K562 (cell line): Measurements from ENCODE around the gene HCRT. TPM values are rescaled to one million over a fixed set of nuclear protein-coding genes. Genes with fewer than 3 reads are reported as not detected.

Experiments used
- ATAC-seq: fragments of 200-7000 bp; cut with Tn5 transposase; 3 replicates; pipeline ENCODE4 v1.9.1; 2020; ENCODE audit warnings: moderate library complexity
- BruUV-seq: library from RNA; stranded (reverse); fragments of 400-500 nt; replicated peaks from 2 replicates; lab custom pipeline; 2021; lab: Mats Ljungman, UMichigan
- CTCF ChIA-PET: fragments of 300-600 bp; formaldehyde crosslinking; extraction: SDS; loops from one replicate; lab custom pipeline; 2021; ENCODE audit warnings: low intra/inter-chr PET ratio; lab: Yijun Ruan, JAX
- POLR2A ChIA-PET: fragments of 300-600, 350-650 bp; sonication (Branson Sonifier 250); formaldehyde crosslinking; extraction: SDS; loops from one replicate; lab custom pipeline; 2021; ENCODE audit warnings: antibody characterized with exemption, inconsistent platforms; lab: Yijun Ruan, JAX
- DNase-seq, 4 experiments: peaks; one replicate each; pipeline versions ENCODE4 v3.0.0 to v3.0.0-alpha.2; 2011 to 2018; ENCODE audit warnings: low spot score in 3 of 4, mixed read lengths in 3 of 4; ENCODE audit errors: extremely low read depth in 1 of 4
- FAIRE-seq: peaks from 2 replicates; lab custom pipeline; 2011; peaks lifted over from hg19 to GRCh38; lab: Jason Lieb, UNC
- H2AFZ ChIP-seq: 2 replicates; pipeline ENCODE4 v1.6.0; 2011; ENCODE audit warnings: low read depth, low read length, control low read depth, inconsistent platforms
- H3K27ac ChIP-seq: fragments of 200-600 bp; 3 replicates; pipeline ENCODE4 v1.8.0; 2011; ENCODE audit warnings: low read depth, mild to moderate bottlenecking, control low read depth, inconsistent platforms, low read length, moderate library complexity, mixed read lengths; ENCODE audit errors: extremely low read depth
- H3K27me3 ChIP-seq, 2 experiments: fragments of 300-600 bp in 1 of 2; 2 replicates in 1 of 2; 3 replicates in 1 of 2; pipeline versions ENCODE4 v1.6.0 to v1.8.0; 2011; ENCODE audit warnings: inconsistent platforms in 2 of 2, low read length in 2 of 2, mild to moderate bottlenecking in 1 of 2, mixed read lengths in 1 of 2, moderate library complexity in 1 of 2; ENCODE audit not compliant: control insufficient read depth in 2 of 2, insufficient read depth in 2 of 2
- H3K36me3 ChIP-seq: fragments of 300-600 bp; 3 replicates; pipeline ENCODE4 v1.8.0; 2011; ENCODE audit warnings: mild to moderate bottlenecking, low read length, inconsistent platforms; ENCODE audit not compliant: control insufficient read depth, insufficient read depth
- H3K4me1 ChIP-seq, 2 experiments: fragments of 200-600 bp in 1 of 2; replicated peaks in 1 of 2; 2 replicates in 1 of 2; 3 replicates in 1 of 2; pipeline versions ENCODE4 v1.5.1 to v1.8.0; 2011; ENCODE audit warnings: inconsistent platforms in 2 of 2, low read length in 2 of 2, mild to moderate bottlenecking in 1 of 2, mixed read lengths in 1 of 2, moderate library complexity in 1 of 2; ENCODE audit not compliant: control insufficient read depth in 2 of 2, insufficient read depth in 2 of 2
- H3K4me2 ChIP-seq: 2 replicates; pipeline ENCODE4 v1.6.1; 2011; ENCODE audit warnings: low read length, control low read depth, inconsistent platforms, mixed read lengths; ENCODE audit not compliant: insufficient read depth
- H3K4me3 ChIP-seq: fragments of 200-600 bp; sonication (generic), shearing (Covaris generic); 2 replicates; pipeline ENCODE4 v1.5.1; 2016; ENCODE audit warnings: control low read depth, inconsistent platforms
- H3K79me2 ChIP-seq: fragments of 200-600 bp; 3 replicates; pipeline ENCODE4 v1.8.0; 2011; ENCODE audit warnings: low read length, inconsistent platforms; ENCODE audit not compliant: control insufficient read depth, insufficient read depth
- H3K9ac ChIP-seq, 2 experiments: 2 replicates each; pipeline versions ENCODE4 v1.6.0 to v1.6.1; 2011; ENCODE audit warnings: low read depth in 2 of 2, low read length in 2 of 2, control low read depth in 1 of 2, inconsistent platforms in 1 of 2, mild to moderate bottlenecking in 1 of 2, mixed read lengths in 1 of 2; ENCODE audit not compliant: insufficient read depth in 1 of 2
- H3K9me1 ChIP-seq: one replicate; pipeline ENCODE4 v1.6.0; 2011; ENCODE audit warnings: inconsistent platforms, mild to moderate bottlenecking, low read length, moderate library complexity; ENCODE audit not compliant: control insufficient read depth, insufficient read depth
- H3K9me3 ChIP-seq: replicated peaks from 2 replicates; pipeline ENCODE4 v1.5.1; 2011; ENCODE audit warnings: low read depth, low read length, inconsistent platforms; ENCODE audit not compliant: control insufficient read depth, insufficient read depth
- H4K20me1 ChIP-seq: replicated peaks from 2 replicates; pipeline ENCODE4 v1.6.1; 2011; ENCODE audit warnings: low read length, inconsistent platforms, mixed read lengths; ENCODE audit not compliant: control insufficient read depth, insufficient read depth
- CAMTA2 ChIP-seq: fragments of 250-450 bp; sonication (Bioruptor Pico); conservative IDR thresholded peaks from 2 replicates; pipeline ENCODE4 v1.5.1; 2022
- CREBBP ChIP-seq: IDR thresholded peaks from one replicate; pipeline ENCODE4 v1.6.1; 2012; ENCODE audit warnings: low read depth, mild to moderate bottlenecking, control low read depth, inconsistent platforms, low read length
- CREM ChIP-seq: IDR thresholded peaks from 2 replicates; pipeline ENCODE4 v1.6.1; 2014; ENCODE audit warnings: antibody characterized with exemption, low read depth
- ERF ChIP-seq: fragments of 450-650 bp; formaldehyde crosslinking; IDR thresholded peaks from 2 replicates; pipeline ENCODE4 v1.4.0; 2020; ENCODE audit warnings: mild to moderate bottlenecking, mixed read lengths
- FOXJ3 ChIP-seq: sonication (generic); formaldehyde crosslinking; IDR thresholded peaks from 2 replicates; pipeline ENCODE4 v1.4.0; 2020; ENCODE audit warnings: mild to moderate bottlenecking, missing genetic modification reagents
- JUND ChIP-seq, 2 experiments: IDR thresholded peaks; 2 replicates in 1 of 2; 3 replicates in 1 of 2; pipeline ENCODE4 v1.6.1; 2011; ENCODE audit warnings: borderline replicate concordance in 2 of 2, low read depth in 2 of 2, low read length in 2 of 2, improper control_type of control experiment in 1 of 2, missing biosample characterization in 1 of 2, missing genetic modification characterization in 1 of 2, missing genetic modification reagents in 1 of 2
- NFIC ChIP-seq: fragments of 450-650 bp; IDR thresholded peaks from 2 replicates; pipeline ENCODE4 v1.6.1; 2017; ENCODE audit warnings: mild to moderate bottlenecking, inconsistent platforms
- SOX6 ChIP-seq: fragments of 450-650 bp; IDR thresholded peaks from 2 replicates; pipeline ENCODE4 v1.6.1; 2014; ENCODE audit warnings: mild to moderate bottlenecking
- STAG1 ChIP-seq: sonication (generic); formaldehyde crosslinking; IDR thresholded peaks from 2 replicates; pipeline ENCODE4 v1.5.0; 2020; ENCODE audit warnings: missing genetic modification reagents, borderline replicate concordance
- TAF7 ChIP-seq: fragments of 450-650 bp; IDR thresholded peaks from 2 replicates; pipeline ENCODE4 v1.6.1; 2016; ENCODE audit warnings: missing genetic modification characterization, missing compliant biosample characterization
- ZNF124 ChIP-seq: sonication (generic); formaldehyde crosslinking; IDR thresholded peaks from 2 replicates; pipeline ENCODE4 v1.8.1; 2022; ENCODE audit warnings: missing genetic modification reagents
- WGBS: fragments of 100-300 bp; shearing (Covaris generic); methylation state at CpG from one replicate; pipeline ENCODE4 v1.1.6; 2016; ENCODE audit warnings: low coverage, mixed read lengths; ENCODE audit not compliant: insufficient coverage; ENCODE audit errors: missing lambda C conversion rate; 5-methylcytosine and 5-hydroxymethylcytosine counted together
- in situ Hi-C: fragments of 300-500 bp; cut with MboI; formaldehyde crosslinking; loops from 4 replicates; pipeline ENCODE4 v1.15.0; 2018; ENCODE audit warnings: inconsistent platforms, mixed read lengths
- intact Hi-C: fragments of 100-400 bp; cut with micrococcal nuclease; formaldehyde crosslinking; loops from 2 replicates; pipeline ENCODE4 v1.14.2; 2022
- polyA plus RNA-seq, 8 experiments: library from polyadenylated mRNA; depleted of rRNA in 4 of 8; stranded (reverse) in 5 of 8; unstranded in 3 of 8; fragments of >200 nt; fragmentation: Nextera tagmentation in 2 of 8; fragmentation: Illumina TruSeq in 1 of 8; extraction: Ambion mirVana in 2 of 8; extraction: Trizol in 1 of 8; gene quantifications; 2 replicates each; pipeline versions ENCODE4 v1.2.1 to v1.2.3, GENCODE V29; 2011 to 2014; ENCODE audit warnings: inconsistent platforms in 1 of 8, missing spikeins in 1 of 8
- total RNA-seq, 7 experiments: library from RNA; depleted of rRNA in 6 of 7; stranded (reverse); fragments of >200 nt in 6 of 7; fragmentation: Illumina TruSeq in 2 of 7; extraction: Trizol in 2 of 7; gene quantifications; 2 replicates each; pipeline versions ENCODE4 v1.2.1 to v1.2.3, GENCODE V29; 2011 to 2021; ENCODE audit warnings: low replicate concordance in 1 of 7
- TF ChIP-seq, protein P1 (sequence below): fragments of 450-650 bp; formaldehyde crosslinking; IDR thresholded peaks from 2 replicates; pipeline ENCODE4 v1.4.0; 2020; ENCODE audit warnings: mild to moderate bottlenecking, mixed read lengths
- TF ChIP-seq, protein P2 (sequence below): fragments of 250-450 bp; sonication (Bioruptor Pico); IDR thresholded peaks from 2 replicates; pipeline ENCODE4 v1.8.0; 2022; ENCODE audit warnings: moderate library complexity, mild to moderate bottlenecking, inconsistent platforms
- TF ChIP-seq, protein P3 (sequence below), 3 experiments: fragments of 200-800 bp in 1 of 3; sonication (Bioruptor generic) in 1 of 3; sonication (generic) in 1 of 3; formaldehyde crosslinking in 1 of 3; IDR thresholded peaks; 2 replicates each; pipeline versions ENCODE4 v1.6.1 to v1.8.0; 2016 to 2022; ENCODE audit warnings: mild to moderate bottlenecking in 2 of 3, missing compliant biosample characterization in 2 of 3, missing genetic modification characterization in 2 of 3, missing genetic modification reagents in 1 of 3

The HCRT gene
- total and polyA plus RNA-seq, 9 of the 15 experiments (the other 6 are each of a cell fraction or from before 2014, with no cell fraction given) = not detected

DNA sequence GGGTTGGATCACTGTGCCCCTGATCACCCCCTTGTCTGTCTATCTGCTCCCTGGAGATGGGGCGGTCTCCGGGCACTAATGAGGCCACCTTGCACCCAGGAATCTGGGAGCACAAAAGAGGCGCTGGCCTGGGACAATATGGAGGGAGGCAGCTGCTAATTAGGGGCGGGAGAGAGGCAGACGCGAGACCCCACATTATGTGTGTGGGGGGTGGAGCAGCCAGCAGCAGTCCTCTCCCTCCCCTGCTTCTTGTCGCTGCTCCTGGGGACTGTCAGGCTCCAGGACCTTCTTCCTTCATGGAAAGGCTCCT is 324 bp upstream of the HCRT start (continued):
- no peak for TF ChIP-seq JUND (IDR thresholded peaks at IDR 0.05; ENCODE audit: borderline replicate concordance, low read depth, low read length)
- no peak for TF ChIP-seq JUND (tag; IDR thresholded peaks at IDR 0.05; ENCODE audit: borderline replicate concordance, low read depth, low read length)
- TF ChIP-seq CAMTA2 = no peak
- TF ChIP-seq NFIC = no peak
- no peak for TF ChIP-seq SOX6
- TF ChIP-seq STAG1 (CRISPR knock-in tag) = no peak

DNA sequence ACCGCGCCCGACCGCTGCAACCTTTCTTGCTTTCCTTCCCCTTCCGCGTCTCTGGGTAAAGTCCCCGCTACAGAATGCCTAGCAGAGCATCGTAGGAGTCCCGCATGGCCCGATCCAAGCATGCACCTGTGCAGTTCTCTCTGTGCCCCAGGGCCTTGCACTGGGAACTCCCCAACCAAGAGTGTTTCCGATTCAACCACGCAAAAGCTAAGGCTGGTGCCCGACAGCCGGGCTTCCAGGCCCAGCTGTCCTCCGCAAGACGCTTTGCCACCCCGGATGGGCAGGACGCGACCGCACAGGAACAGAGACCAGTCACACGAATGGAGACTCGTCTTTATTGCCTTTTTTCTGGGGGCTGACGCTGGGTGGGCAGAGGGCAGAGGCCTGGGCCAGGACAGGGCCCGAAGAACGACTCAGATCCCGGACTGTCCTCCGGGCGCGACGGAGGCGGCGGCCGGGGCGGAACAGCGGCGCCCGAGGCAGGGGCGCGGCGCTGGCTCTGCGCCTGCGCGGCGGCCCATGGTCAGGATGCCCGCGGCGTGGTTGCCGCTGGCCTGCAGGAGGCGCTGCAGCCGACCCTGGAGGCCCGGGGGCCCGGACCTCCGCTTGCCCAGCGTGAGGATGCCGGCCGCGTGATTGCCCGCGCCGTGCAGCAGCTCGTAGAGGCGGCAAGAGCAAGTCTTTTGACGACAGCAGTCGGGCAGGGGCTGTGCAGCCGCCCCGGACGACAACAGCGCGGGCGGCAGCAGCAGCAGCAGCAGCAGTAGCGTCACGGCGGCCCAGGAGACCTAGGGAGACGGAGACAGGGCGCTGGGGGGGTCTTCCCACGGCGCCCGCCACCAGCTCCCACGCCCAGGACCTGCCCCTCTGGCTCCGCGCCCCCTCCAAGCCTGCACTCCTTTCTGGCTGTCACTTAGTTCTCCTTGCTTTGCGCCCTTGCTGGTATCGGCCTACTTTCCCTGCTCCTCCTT is 1.2 kb downstream of the HCRT start:
- peak; percentile 91 to 98 (median 96) for DNase-seq
- ATAC-seq = peak; percentile 81
- Histone ChIP-seq H3K9ac (peak overlapping the region; percentile 79 to 87), H2AFZ (peak overlapping the region; percentile 96), H3K4me1 (peaks cover 31 to 47% of the 10 kb centered on the region in 2 experiments), H3K79me2 (peaks cover 11% of the 10 kb centered on the region; the same call in 2 of the 3 replicates), H3K27ac (peak overlapping the region; percentile 66), H3K36me3 (no peaks in the 10 kb centered on the region), H3K9me1 (peaks cover 7% of the 10 kb centered on the region), H3K4me3 (peak overlapping the region; percentile 65), H4K20me1 (0 out of 2 replicates have a peak, but pooled peaks cover 4% of the 10 kb centered on the region), H3K27me3 (no peaks in the 10 kb centered on the region), H3K9me3 (no peaks in the 10 kb centered on the region), H3K4me2 (peak overlapping the region; percentile 95)
- intact Hi-C loops = loop anchor here (5.0 to 10.0 kb wide), 2 partner anchors 221 to 222 kb away; no protein-coding TSS in a partner anchor
- no peak for FAIRE-seq
- BruUV-seq = TSS peak; percentile 85
- in situ Hi-C loops = no loop called here
- CTCF ChIA-PET = interaction anchor here (0.5 kb wide), 1 partner anchor 269 kb away, joined by 4 read pairs; no protein-coding TSS in a partner anchor
- WGBS = 8% methylated on average over 68 of the region's 83 CpGs
- POLR2A ChIA-PET = interaction anchor here (0.6 to 1.9 kb wide), 5 partner anchors 10 to 370 kb away, joined by 3 to 7 read pairs (median 3); partner anchors contain the start of gene GHDC
- no peak for TF ChIP-seq ZNF124 (CRISPR knock-in tag)
- TF ChIP-seq CREBBP = no peak
- no peak for TF ChIP-seq FOXJ3
- TF ChIP-seq CREM = peak; percentile 26
- TF ChIP-seq, protein P1, sequence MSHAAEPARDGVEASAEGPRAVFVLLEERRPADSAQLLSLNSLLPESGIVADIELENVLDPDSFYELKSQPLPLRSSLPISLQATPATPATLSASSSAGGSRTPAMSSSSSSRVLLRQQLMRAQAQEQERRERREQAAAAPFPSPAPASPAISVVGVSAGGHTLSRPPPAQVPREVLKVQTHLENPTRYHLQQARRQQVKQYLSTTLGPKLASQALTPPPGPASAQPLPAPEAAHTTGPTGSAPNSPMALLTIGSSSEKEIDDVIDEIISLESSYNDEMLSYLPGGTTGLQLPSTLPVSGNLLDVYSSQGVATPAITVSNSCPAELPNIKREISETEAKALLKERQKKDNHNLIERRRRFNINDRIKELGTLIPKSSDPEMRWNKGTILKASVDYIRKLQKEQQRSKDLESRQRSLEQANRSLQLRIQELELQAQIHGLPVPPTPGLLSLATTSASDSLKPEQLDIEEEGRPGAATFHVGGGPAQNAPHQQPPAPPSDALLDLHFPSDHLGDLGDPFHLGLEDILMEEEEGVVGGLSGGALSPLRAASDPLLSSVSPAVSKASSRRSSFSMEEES = no peak
- TF ChIP-seq, protein P2, sequence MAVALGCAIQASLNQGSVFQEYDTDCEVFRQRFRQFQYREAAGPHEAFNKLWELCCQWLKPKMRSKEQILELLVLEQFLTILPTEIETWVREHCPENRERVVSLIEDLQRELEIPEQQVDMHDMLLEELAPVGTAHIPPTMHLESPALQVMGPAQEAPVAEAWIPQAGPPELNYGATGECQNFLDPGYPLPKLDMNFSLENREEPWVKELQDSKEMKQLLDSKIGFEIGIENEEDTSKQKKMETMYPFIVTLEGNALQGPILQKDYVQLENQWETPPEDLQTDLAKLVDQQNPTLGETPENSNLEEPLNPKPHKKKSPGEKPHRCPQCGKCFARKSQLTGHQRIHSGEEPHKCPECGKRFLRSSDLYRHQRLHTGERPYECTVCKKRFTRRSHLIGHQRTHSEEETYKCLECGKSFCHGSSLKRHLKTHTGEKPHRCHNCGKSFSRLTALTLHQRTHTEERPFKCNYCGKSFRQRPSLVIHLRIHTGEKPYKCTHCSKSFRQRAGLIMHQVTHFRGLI (CRISPR knock-in tag) = 0 out of 2 replicates have a peak, but pooled peaks have one; percentile 30
- TF ChIP-seq TAF7 (tag) = 0 out of 2 replicates have a peak, but pooled peaks have one; percentile 29
- TF ChIP-seq, protein P3, sequence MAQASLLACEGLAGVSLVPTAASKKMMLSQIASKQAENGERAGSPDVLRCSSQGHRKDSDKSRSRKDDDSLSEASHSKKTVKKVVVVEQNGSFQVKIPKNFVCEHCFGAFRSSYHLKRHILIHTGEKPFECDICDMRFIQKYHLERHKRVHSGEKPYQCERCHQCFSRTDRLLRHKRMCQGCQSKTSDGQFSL (CRISPR knock-in tag; IDR thresholded peaks at IDR 0.05) = peak; percentile 17; the same call in 1 of the 2 replicates
- TF ChIP-seq, protein P3 (tag; IDR thresholded peaks at IDR 0.05) = no peak
- TF ChIP-seq ERF (CRISPR knock-in tag) = peak; percentile 87; the same call in 1 of the 2 replicates
